Measurements from ENCODE around the gene MAP3K4.

MAP3K4 gene

DNA sequence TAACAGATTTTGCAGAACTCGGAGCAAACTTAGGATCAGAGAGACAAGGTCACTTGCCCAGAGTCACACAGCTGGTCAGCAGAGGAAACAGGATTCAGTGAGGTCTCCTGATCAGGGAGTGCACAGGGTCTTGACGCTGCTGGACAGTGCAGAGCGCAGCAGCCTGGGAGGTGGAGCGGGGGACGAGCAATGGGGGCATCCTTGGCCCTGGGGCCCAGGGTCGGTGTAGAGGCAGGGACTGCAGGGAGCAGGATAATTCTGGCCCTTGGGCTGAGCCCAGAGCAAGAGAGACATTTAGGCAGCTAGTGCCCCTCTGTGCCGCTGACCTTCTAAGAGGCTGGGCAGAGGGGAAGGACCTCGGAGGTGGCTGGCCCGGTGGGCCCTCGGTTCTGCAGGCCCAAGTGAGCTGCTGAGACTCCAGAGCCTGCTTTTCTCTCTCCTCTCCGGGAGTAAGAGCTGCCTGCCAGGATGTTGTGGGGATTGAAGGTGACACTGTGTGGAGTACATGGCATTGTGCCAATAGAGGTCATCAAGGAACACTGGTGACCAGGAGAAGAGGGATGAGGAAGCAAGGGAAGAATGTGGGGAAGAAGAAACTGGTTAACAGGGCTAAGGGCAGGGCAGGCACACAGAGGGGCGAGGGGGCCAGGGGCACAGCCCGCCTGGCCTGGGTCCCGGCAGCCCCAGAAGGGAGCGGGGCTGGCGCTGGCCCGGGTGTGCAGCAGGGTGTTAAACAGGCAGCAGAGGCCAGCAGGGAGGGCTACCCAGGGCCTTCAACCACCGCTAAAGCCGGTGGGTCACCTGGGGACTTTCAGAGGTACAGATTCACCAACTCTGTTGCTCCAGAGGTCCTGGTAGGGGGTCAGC lies 160.3 kb downstream of the MAP3K4 start:
- no peak for DNase-seq

DNA sequence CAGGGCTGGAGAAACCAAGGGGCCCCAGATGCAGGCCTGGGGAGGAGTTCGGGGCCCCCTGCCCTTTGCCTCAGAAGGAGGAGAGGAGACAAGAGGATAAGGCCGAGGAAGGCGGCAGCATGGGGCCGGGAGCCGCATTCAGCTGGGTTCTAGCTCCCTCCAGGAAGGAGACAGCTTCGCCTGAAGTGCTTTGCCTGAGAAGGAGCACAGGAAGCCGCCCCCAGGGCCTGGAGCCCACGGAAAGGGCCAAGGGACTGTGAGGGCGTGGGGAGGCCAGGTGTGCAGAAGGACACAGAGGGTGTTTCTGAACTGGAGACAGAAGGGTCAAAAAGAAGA lies 160.9 kb downstream of the MAP3K4 start:
- DNase-seq: no peak

DNA sequence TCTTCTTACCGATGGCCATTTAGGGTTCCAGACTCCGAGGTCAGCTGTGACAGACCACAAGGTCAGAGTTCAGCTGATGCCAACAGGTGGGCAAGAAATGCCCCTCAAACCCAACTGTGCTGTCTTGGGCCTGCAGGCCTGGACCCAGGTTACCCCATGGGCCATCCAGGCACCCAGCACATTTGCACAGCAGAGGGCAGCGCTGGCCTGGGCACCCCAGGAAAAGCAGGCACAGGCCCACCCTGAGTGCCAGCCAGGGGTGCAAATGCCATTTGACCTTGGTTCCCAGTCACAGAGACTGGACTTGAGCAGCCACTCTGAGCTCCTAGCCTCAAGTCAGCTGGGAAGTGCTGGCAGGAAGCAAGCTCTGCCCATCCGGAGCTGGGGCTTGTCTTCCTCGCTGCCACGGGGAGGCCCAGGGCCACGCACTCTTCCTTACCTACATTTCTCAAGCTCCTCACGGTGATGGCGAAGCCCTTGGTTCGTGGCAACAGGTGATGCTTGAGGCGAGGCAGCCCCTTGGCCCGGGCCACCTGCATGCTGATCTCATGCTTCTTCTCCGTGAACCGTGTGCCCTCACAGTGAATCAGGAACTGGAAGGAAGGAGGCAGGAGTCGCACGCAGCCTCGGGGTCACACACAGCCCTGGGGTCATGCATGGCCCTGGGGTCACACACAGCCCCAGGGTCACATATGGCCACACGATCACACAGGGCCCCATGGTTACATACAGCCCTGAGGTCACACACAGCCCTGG lies 161.5 kb downstream of the MAP3K4 start:
- DNase-seq: no peak

DNA sequence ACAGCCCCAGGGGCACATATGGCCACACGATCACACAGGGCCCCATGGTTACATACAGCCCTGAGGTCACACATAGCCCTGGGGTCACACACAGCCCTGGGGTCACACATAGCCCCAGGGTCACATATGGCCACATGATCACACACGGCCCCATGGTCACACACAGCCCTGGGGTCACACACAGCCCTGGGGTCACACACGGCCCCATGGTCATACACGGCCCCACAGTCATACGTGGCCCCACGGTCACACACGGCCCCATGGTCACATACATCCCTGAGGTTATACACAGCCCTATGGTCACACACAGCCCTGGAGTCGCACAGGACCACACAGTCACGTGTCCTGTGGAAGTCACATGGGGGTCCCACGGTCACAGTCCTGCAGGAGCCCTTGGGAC lies 162.2 kb downstream of the MAP3K4 start:
- DNase-seq: no peak

DNA sequence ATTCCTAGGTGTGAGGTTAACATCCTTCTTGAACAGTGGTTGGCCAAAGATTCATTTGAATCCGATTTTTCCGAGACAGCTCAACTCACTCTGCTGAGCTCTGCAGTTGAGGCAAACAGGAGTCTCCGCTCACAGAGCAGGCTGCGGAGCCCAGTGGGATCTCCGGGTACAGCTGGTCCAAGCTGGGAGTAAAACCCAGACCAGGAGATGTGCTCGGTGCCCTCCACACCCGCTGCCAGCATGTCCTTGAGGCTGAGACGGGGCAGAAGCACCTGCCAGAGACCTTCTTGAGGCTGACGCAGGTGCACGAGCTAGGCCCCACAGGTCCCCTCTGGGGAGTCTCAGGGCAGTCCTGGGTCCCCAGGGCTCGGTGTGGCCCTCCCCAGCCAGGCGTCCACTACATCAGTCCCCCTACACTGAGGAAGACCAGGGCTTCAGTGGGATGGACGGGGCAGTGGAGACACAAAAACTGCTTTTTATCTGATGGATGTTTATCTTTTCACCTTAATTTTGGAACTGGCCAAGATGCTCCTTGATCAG lies 163.3 kb downstream of the MAP3K4 start:
- no peak for DNase-seq

DNA sequence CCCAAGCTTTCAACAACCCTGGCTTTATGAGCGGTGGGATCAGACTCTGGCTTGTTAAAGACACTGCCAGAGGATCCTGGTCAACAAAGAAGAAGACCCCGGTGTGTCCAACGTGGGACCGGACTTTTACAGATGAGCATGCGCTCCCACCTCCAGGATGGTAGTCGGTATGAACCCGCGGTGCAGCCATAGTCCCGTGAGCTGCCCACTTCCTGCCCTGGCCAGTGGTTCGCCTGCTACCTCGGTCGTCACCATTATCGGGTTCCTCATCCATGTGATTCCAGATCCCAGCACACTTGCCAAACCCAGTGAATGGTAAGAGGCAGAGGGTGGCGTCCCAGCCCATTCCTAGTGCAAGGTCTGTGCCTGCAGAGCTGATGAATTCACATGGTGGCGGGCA lies 169.6 kb downstream of the MAP3K4 start:
- DNase-seq: no peak

DNA sequence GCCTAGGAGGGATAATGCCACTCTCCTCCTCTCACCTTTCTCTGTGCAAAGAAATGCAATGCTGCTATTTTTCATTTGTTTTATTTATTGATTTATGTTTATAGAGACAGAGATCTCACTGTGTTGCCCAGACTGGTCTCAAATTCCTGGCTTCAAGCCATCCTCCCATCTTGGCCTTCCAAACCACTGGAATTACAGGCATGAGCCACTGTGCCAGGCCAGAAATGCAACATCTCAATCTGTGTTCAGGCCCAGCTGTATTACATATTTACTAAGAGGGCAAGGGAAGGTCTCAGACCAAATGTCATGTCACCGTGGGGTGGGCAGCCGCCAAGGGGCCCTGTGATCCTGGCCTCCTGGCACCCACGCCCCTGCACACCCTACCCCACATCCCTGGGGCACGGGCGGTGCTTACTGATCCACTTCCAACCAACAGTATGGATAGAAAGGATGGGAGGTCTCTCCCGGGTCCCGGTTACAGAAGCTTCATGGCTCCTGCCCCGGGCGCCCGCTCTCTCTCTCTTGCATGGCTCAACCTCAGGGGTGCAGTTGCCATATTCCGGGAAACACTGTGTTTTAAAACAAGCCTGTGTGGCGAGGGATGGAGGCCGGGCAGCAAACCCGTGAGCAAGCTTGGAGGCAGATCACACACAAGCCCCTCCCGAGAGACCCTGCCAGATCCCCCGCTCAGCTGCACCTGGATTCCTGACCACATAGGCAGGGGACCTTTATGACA lies 170.5 kb downstream of the MAP3K4 start:
- DNase-seq: no peak

DNA sequence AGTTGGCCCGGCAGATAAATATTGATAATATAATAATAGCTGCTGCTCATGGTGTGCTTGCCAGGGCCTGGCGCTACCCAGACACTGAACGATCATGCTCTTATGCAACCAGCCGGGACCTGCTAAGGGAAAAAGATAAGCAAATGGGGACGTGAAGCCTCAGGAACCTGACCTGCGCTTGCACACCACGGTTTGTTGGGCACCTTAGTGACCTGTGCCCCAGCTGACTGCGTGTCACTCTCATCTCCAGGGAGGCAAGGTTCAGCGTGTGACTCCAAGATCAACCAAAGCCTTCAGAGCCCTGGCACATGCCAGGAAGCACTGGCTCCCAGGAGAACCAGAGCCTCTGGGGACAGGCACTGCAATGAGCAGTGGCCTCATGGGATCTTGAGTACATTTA lies 171.2 kb downstream of the MAP3K4 start:
- DNase-seq: no peak

DNA sequence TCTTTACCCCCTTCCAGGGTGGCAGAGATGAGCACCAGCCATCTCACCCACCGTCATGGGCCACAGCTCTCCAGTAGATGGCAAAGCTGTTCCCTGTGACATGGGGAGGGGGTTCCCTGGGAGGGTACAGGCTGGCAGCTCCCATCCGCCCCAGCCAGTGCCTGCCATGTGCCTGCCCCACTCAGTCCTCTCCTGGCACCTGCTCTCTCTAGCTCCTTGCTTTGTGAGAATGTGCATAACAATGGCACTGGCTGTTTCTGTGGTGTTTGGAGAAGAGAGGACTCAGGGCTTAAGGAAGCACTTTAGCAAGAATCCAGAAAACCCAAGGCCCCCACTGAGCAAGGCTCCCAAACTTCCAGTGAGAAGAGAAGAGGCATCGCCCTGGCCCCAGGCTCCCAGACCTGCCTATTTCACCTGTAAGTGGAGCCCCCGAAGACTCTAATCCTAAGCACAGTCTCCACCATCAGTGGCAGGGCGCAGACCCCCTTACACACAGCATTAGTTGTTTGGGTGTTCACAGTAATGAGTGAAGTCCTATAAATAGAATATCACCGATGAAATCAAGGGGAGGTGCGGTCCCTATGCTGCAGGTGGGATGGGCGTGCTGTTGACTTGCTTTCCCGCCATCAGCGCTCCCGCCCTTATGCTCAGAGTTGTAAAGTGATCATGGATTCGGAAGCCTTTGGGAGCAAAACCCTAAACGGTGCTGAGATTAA lies 172.1 kb downstream of the MAP3K4 start:
- no peak for DNase-seq

DNA sequence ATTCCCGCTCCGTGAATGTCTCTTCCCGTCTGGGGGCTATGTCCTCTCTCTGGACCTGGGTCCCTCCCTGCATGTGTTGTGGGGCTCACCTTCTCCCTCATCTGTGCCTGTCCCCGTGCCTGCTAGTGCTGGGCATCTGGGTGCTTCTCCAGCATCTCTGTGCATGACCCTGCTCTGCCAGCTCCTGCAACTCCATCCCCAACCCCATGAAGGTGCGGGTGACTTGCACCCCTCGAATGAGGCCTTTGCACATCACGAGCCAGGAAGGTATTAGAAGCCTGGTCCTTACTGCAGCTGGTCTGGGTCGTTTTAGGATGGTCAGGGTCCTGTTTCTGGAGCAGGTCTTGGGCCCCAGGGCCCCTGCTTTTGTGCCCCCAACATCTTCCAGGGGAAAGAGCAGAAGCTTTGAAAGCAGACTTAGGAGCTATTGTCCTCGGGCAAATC lies 172.6 kb downstream of the MAP3K4 start:
- no peak for DNase-seq

DNA sequence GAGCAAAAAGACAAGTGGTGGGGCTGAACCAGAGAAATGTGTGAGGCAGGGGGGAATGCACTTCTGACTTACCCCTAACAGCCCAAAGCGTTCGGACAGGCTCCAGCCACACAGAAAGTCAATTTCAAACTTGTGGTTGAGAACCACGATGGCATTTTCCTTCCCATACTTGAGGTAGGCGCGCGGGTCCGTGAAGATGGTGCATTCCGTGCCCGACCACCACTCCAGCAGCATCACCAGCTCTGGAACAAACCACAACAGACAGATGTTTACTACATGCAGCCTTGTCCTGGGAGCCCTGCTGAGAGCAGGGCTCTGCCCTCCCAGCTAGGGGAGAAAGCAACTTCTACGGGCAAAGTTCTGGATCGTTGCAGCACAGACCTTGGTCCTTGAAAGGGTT lies 174.6 kb downstream of the MAP3K4 start:
- DNase-seq: no peak

DNA sequence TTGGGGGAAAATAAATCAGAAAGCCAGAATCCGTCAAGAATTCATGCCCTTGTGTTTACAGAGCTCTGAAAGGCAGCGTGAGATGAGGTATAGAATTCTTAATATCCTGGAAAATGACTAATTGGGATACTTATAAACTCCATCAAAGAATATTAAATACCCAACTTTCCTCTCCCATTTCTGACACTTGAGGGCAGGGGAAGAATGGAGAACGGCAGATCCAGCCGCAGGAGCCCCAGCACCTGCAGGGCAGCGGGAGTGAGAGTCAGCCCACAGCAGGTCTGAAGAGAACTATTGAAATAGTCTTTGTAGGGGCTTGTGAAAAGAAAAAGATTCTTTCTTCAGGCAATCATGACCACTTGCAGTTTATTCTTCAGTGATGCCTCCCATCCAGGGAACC lies 175.1 kb downstream of the MAP3K4 start:
- no peak for DNase-seq

Measured in stimulated activated naive CD4-positive, alpha-beta T cell (primary cell).